HG03439 (cell line): ENCODE results near the gene FARP1.

ENCODE experiments used
- ATAC-seq: cut with Tn5 transposase; IDR thresholded peaks from one replicate; pipeline ENCODE4 v1.9.1; 2021; ENCODE audit warnings: mild to moderate bottlenecking, moderate library complexity; ENCODE audit not compliant: unreplicated experiment

Gene FARP1

DNA sequence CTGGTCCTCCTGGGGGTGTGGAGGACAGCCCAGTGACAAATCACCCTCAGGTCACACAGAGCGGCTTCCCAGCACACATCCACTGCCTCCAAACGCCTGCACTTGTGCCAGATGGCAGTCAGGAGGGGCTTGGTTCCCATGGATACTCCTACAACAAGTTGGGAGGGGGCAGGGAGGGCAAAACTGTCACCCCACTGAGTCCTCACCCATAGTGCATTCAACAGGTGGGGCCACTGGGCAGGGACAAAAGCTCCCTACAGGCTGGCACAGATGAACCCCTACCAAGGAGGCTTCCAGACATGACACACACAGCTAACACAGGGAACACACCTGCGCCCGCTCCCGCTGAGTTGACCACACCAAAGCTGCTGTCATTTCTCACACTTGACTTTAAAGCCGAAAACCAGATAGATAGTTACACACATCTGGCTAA lies 313.5 kb downstream of the FARP1 start:
- ATAC-seq = no peak

DNA sequence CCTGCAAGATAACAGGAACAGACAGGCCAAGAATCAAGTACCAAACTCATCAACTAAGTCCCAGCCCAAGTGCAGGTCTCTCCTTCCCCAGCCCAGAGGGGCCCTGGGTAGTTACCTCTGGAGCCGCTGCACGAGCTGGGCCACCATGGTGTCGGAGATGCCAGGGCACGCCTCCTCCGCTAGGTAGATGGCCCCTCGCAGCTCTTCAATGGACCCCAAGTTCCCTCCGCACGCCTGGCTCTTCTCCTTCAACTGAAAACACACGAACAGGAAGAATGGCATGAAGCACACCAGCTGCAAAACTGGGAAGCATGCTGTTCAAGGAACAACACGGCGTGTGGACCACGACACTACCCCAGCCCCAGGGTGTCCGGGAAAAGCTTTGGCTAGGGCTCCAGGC lies 314.2 kb downstream of the FARP1 start:
- ATAC-seq = no peak

DNA sequence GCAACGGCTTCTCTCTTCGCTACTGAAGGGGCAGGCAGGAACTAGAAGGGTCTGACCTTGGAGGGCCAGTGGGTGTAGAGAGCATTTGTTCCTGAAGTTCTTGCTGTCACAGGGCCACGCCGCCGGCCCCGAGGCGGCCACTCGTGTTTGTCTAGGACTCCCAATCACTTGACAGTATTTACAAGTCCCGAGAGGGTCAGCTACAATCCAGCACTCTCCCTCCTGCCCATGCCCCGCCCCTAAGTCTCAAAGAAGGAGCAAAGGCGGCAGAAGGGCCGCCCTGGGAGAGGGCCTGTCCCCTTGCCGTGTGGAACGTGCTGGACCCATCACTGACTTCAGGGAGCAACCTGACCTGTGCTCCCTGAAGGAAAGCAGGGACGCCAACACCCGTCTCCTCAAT lies 315.5 kb downstream of the FARP1 start:
- ATAC-seq = no peak

DNA sequence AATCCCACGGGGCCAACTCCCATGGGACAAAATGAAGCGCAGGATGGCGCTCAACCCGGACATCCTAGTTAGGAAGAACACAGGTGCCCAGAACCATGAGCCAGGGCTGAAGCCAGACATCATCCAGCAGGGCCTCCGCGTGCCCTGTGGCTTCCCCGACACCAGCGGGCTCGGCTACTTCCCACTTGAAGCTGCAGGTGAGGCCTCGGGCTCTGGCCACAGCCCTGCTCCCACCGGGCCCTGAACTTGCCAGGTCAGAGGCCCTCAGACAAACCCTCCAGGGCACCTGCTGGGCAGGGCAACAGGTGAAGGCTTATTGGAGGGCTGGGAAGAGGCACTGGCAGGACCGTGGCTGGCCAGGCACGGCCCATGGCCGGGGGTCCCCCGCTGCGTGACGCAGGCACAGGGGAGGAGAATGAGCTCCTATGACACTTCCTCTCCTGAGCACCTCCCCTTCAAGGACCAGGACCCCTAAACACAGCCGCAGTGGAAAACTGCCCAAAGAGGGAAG lies 316.3 kb downstream of the FARP1 start:
- no peak for ATAC-seq

DNA sequence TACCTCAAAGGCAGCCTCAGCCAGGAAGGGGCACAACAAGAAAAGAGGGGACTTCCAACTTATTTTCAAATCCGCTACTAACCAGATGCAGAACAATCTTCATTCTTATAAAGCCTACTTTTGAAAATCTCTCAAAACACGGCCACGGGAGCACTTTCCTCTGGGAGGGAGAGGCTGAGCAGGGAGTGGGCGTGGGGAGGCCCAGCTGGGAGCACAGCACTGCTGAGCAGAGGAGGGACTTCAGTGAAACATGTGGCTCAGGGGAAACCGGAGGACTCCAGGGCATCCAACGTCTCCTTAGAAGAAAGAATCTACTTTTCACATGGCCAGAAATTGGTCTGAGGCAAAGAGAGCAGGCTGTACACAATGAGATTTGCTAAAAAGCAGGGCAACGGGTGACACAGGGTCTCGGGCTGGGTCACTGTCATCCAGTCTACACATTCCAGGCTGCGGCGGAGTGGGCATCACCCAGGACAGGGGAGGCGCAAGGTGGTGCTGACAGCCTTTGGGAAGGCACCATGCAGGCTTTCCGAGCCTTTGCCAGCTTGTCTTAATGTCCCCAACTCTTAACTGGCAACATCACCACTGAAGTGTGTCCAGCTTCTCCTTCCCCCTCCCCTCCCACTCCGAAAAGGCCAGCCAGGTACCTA lies 317.0 kb downstream of the FARP1 start:
- ATAC-seq = no peak

DNA sequence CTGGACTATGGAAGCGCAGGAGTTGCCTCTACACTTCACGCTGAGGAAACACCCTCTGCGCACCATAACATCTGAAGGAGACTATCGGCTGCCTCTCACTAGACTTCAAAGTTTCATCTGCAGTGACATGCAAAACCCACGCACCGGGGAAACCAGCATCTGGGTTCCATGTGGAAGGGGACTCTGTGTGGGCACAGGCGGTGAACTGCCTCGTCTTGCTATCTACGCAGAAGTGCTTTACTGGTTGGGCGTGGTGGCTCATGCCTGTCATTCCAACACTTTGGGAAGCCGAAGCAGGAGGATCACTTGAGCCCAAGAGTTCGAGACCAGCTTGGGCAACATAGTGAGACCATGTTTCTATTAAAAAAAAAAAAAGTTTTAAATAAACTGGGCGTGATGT lies 317.6 kb downstream of the FARP1 start:
- no peak for ATAC-seq

DNA sequence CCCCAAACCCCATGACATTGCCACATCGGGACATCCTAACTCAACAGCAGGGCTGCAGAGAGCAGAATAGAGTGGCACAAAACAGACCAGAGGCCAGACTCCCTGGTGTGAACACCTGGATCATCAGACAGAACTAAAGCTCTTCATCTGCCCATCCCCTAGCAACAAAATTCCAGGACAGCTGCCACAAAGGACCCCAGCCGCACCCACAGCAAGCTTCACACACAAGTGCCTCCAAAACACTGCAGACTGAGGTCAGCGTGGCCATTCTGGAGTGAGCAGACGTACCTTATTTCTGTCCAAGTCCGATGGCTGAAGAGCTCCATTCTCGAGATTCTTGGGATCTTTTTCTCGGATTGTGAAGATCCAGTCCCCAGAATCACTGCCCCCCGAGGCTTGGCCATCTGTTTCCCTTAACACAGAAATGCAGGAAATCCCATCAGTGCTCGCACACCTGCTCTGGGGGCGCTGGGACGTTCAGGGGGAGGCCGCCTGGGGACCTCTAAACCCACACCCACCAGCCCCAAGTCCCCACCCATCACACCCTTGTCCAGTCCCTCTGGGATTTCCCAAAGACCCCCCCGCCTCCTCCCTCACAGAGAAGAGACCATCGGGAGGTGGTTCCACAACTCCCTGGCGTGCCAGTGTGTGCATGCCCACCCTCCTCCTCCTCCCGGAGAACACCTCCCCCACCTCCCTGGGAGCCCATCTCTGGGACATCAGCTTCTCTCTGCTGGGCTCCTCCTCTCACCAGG lies 318.8 kb downstream of the FARP1 start:
- ATAC-seq = no peak

DNA sequence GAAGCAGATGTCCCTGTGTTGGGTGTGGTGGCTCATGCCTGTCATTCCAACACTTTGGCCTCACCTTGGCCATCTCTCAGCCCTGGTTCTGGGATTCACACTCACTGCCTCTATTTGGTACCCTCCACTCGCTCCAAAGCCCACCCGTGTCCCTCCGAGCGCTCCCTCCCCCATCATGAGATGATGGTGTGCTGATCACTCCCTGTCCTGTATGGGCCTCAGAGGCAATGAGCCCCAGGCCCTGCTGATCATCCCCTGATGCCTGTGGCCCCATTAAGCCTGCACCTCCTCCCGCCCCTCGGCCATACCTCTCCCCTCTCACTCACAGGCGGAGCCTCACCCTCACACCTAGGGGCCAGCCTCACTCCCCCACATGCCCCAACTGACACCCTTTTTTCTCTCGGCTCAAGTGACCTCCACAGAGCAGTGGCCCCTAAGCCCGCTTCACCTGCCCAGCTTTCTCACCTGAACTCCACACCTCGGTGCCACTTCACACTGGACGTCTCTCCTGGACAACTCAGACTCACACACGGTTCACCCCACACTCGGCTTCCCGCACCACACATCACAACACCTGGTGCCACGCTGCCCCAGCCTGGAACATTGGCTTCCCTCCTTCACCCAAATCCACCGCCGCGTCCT lies 319.5 kb downstream of the FARP1 start:
- ATAC-seq = no peak

DNA sequence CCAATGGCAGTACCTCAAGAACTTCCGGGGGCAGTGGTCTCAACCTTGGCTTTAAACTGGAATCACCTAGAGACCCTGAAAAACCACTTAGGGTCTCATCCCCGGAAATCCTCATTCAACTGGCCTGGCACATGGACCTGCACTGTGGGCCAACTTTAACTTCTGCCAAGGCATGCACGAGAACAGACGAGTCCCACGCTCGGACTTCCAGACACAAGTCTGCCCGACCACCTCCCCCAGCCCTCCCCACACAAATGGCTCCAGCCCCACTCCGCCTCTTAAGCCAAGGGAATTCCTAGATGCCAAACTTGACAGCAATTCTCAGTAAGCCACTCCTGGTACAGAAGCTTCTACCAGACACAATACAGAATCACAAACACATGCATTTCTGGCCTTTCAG lies 320.1 kb downstream of the FARP1 start:
- ATAC-seq = no peak

DNA sequence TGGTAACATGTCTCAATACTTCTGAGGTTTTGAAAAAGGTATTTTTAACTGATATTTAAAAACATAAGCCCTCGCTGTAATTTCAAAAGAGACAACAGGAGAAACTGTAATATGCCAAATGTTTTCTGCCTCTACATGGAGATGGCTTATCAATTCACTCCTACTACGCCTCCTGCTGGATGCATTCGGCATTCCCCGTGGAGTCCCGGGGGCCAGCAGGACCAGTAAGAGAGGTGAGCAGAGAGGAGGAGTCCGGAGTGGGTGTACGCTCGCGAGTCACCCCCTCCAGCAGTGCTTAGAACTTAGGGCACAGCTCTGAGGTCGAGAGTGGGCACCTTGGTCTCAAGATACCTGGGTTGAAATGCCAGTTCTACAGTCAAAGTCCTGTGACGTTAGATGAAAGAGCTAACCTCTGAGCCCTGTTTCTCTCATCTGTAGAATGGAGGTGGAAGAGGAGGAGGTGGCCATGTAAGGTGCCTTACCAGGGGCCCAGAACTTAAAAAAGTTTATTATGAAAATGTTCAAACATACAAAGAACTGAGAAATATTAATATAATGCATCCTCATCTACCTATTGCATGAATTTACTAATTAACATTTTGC lies 323.8 kb downstream of the FARP1 start:
- ATAC-seq = no peak

DNA sequence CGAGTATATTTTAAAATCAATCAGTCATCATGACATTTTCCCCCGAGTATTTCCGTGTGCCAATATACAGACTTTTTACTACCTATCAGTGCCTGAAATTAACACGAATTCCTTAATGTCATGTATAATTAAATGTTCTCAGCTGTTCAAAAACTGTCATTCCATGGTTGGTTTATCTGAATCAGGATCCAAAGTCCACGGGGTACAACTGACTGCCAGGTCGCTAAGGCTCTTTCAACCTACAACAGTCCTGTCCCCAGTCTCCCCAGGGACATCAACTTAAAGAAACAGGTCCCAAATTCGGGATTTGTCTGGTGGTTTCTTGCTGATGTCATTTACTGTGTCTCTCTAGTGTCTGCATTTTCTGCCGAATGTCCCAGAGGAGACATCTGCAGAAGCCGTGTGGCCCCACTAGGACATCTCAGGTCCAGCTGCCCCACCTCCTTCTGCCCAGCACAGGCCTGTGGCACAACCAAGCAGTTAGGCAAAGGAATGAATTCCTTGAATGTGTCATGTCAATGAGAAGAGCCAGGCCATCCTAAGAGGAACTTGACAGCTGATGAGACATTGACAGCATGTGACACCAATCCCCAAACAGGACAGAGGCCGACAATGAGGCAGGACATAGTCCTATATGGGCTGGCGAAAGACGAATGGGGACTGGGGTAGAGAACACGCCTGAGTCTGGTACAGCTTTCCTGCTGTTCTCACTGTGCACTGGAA lies 324.5 kb downstream of the FARP1 start:
- ATAC-seq = no peak

DNA sequence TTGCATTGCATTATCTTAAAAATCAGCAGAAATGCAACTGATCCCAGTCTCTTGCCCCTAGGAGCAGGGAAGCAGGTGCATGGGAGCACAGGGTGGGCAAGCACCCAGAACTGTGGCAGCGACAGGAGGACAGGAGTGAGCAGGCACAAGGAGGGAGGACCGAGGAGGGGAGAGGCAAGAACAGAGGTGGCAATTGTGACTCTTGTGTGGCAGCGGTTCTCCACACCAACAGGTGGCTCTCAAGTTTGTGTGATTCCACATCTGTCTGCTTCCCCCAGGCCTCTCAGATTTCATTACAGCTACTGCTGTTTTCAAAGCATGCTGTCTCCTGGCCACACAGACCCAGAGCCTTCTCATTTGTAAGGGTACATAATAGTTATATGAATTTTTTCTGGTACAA lies 325.5 kb downstream of the FARP1 start:
- ATAC-seq = no peak

DNA sequence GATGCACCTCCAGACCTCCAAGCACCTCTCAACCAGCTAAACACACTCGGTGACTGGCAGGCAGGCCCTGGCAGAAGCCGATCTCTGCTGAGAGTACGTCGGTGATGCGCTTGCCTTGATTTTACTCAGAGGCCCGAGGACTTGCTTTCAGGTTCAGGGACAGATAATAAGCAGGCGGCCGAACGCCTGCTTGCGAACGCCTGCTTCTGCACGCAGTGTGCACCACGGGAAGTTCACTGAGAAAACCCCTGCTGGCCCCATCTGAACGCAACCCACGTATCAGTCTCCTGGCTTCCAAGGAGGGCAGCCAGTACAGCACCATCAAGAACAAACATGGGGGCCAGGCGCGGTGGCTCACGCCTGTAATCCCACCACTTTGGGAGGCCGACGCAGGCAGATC lies 326.0 kb downstream of the FARP1 start:
- ATAC-seq = no peak

DNA sequence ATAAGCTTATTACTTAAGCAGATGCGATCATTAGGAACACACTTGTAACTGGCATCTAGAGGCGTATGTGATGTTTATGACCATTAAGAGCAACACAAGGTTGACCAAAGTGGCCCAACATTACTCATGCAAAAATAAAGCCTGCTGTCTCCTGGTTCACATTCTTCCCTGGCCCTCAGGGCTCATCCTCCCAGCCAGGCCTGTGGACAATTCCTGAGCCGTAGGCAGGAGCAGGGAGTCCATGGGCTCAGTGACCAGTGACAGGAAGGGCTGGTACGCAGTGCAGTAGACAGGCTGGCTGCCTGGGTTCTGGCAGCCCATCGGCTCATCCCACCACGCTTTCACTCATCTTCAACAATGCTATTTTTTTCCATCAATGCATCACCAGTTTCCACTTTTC lies 328.0 kb downstream of the FARP1 start:
- no peak for ATAC-seq

DNA sequence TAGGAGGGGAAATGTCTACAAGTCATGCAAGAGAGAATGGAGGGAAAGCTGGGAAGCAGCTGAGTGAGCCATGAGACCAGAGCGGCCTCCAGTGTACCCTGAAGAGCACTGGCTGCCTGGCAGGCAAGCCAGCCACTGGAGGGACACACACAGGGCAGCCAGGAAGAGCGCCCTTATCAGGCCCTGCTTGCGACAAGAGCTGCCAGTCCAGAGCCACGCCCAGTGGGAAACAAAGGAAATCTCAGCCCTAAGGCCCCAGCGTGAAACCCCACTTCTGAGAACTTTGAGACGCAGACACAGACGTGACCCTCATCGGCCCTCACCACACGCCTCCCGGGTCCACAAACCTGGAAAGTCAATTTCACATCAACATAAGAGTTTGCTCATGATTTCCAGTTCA lies 329.0 kb downstream of the FARP1 start:
- no peak for ATAC-seq

DNA sequence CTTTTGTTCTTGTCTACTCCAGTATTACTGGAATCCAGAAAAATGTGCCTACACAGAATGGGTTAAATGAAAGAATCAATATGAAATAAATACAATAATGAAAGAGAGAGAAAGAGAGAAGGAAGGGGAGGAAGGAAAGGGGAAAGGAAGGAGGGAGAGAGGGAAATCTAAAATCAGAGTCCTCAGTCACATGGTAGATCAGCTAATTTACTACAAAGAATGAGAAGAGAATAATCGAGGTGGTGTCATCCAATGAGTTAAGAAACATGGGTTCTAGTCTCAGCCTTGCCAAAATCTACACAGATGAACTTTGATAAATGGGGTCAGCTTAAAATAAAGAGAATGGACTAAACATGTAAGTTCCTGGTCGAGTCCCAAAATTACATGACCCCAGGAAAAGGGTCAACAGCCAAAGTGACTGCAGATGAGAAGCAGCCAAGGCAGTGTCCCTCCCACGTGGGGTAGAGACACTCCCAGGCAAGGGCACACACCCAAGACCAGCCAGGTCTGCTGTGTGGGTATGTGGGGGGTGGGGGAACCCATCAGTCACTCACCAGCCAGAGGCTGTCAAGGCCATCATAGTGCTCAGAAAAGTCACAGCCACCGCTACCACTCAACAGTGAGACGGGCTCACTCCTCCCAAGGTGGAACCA lies 330.4 kb downstream of the FARP1 start:
- no peak for ATAC-seq

DNA sequence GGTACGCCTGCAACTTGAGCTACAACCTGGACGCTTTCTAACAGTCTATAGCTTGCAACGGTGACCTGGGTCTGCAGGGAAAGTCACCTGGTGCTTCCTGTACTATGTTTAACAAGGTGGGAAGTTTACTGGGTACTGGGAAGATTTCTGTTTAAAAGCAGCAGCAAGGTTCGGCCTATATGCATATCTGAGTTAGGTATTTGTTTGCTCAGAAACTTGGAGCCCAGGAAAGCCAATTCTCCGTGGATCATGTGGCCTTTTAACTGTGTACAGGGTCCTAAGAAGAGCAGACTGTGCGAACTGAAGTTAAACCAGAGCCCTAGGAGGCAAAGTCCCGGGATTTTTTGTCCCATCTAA lies 330.9 kb downstream of the FARP1 start:
- no peak for ATAC-seq

DNA sequence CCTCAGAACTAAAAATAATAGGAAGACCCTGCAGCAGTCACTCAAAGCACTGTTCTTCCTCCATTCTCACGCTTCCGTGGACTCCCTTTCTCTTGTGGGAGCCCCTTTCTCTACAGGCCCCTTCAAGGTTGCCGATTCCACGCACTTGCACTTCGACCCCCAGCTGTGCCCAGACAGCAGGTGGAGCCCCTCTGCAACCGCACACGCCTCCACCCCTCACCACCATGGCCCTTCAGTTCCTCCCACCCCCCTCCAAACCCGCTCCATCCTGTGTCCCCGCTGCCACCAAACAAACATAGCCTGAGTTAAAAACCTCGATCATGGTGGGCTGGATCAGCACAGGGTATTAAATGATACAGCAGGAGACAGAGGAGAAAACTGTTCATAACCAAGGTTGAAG lies 331.4 kb downstream of the FARP1 start:
- no peak for ATAC-seq

DNA sequence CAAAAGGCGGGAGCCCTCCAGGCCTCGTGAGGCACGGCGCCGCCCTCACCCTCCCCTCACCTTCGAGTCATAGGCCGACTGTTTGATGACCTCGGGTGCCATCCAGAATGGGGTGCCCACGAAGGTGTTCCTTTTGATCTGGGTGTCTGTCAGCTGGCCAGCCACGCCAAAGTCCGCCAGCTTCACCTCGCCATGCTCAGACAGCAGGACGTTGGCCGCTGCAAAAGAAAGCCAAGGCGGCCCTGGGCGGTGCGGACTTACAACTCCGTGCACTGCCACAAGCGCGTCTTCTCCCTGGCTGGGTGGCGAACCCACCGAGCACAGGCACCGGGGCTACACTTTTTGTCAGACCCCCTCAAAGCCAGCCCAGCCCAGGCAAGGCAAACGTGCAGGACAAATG lies 331.9 kb downstream of the FARP1 start:
- ATAC-seq = no peak

DNA sequence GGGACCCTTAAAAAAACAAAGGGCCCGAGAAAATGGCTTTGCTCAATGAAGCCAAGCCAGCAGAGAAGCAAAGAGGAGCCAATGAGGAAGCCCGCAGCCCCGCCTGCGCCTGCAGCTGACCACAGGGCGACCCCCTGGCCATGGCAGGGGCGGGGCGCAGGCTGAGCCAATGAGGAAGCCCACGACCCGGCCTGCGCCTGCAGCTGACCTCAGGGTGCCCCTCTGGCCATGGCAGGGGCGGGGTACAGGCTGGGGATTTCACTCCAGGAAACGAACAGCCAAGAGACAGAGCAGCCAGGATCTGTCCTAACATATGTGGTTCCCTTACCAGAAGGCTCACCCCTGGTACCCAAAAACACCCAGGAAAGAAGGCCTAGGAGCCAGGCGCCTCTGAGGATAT lies 332.6 kb downstream of the FARP1 start:
- no peak for ATAC-seq

DNA sequence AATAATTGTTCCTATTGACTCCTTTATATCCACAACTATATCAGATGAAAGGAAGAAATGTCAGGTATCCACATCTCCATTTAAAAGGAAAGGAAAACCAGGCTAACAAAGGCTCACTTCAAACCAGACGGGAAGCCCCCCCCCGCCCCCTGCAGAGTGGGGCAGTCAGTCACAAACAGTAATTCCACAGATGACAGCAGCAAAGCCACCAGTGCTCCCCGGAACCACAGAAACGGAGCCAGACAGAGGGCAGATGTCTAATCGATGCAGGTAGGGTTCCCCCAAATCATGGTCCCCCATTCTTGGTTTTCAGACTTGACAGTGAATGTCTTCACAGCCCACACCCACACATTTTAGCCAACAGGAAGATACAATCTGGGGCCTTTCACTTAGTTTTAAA lies 333.2 kb downstream of the FARP1 start:
- ATAC-seq = peak; percentile 20
